Measurements from ENCODE around the gene CLIC6. TPM values are rescaled to one million over a fixed set of nuclear protein-coding genes. Genes with fewer than 3 reads are reported as not detected.

Gene CLIC6
- polyA plus RNA-seq, 3 donors = not detected

GRCh38 chr21:34702341-34703170, 33.8 kb downstream of the CLIC6 start:
- Histone ChIP-seq H2AFZ (ENCODE audit: insufficient read depth, low read depth, low read length, poor library complexity, severe bottlenecking) (no peak overlapping the region), H3K4me1 (ENCODE audit: control insufficient read depth in 1 of 2, insufficient read depth in 2 of 2, low read length in 2 of 2) (no peaks in the 10 kb centered on the region), H3K79me2 (ENCODE audit: insufficient read depth, low read length) (no peaks in the 10 kb centered on the region), H3K9ac (ENCODE audit: insufficient read depth, low read length, poor library complexity, severe bottlenecking) (no peak overlapping the region), H3K27me3 (ENCODE audit: control insufficient read depth in 2 of 2, insufficient read depth in 2 of 2, low read length in 2 of 2) (no peaks in the 10 kb centered on the region), H3K9me3 (replicated peaks in 1 of 2; ENCODE audit: control insufficient read depth in 1 of 2, insufficient read depth in 1 of 2, low read length in 2 of 2) (no peaks in the 10 kb centered on the region), H4K20me1 (ENCODE audit: insufficient read depth, low read length) (no peaks in the 10 kb centered on the region), H3K4me2 (replicated peaks; ENCODE audit: extremely low read depth, low read length, poor library complexity, severe bottlenecking) (no peak overlapping the region), H3K36me3 (replicated peaks in 1 of 2; ENCODE audit: control insufficient read depth in 1 of 2, insufficient read depth in 2 of 2, low read length in 2 of 2) (no peaks in the 10 kb centered on the region), H3K4me3 (replicated peaks in 1 of 3; ENCODE audit: low read depth in 2 of 3, low read length in 3 of 3) (no peak overlapping the region), H3K27ac (ENCODE audit: low read depth in 1 of 2, low read length in 2 of 2) (no peak overlapping the region)
- no peaks in the 10 kb centered on the region for H3K36me3 Mint-ChIP-seq
- 88% methylated on average over 19 of the region's 22 CpGs for WGBS (ENCODE audit: insufficient coverage)
- no peaks in the 10 kb centered on the region for H3K9me3 Mint-ChIP-seq
- no peaks in the 10 kb centered on the region for H3K4me1 Mint-ChIP-seq
- H3K4me3 Mint-ChIP-seq = no peak overlapping the region
- H3K27ac Mint-ChIP-seq = no peak overlapping the region
- intact Hi-C loops (cut with micrococcal nuclease) = no loop called here
- no peak for TF ChIP-seq CTCF (IDR thresholded peaks at IDR 0.05)
- H3K27me3 Mint-ChIP-seq (ENCODE audit: low read depth in 3 of 3) = peaks cover 5 to 10% (median 8%) of the 10 kb centered on the region in 3 donors
- DNase-seq = no peak

GRCh38 chr21:34703571-34703970, 34.8 kb downstream of the CLIC6 start:
- intact Hi-C loops (cut with micrococcal nuclease) = no loop called here
- H2AFZ ChIP-seq (ENCODE audit: insufficient read depth, low read depth, low read length, poor library complexity, severe bottlenecking) = no peak overlapping the region

More at GRCh38 chr21:34703571-34703970, 34.8 kb downstream of the CLIC6 start:
- no peaks in the 10 kb centered on the region for H3K36me3 Mint-ChIP-seq
- WGBS (ENCODE audit: insufficient coverage) = 94% methylated on average over 10 of the region's 12 CpGs
- no peaks in the 10 kb centered on the region for H3K79me2 ChIP-seq (ENCODE audit: insufficient read depth, low read length)
- peaks cover 5% of the 10 kb centered on the region for H3K4me1 Mint-ChIP-seq
- TF ChIP-seq CTCF (IDR thresholded peaks at IDR 0.05) = no peak
- no peak overlapping the region for H3K4me3 Mint-ChIP-seq
- H3K4me3 ChIP-seq (replicated peaks in 1 of 3; ENCODE audit: low read depth in 2 of 3, low read length in 3 of 3) = no peak overlapping the region
- no peaks in the 10 kb centered on the region for H3K27me3 ChIP-seq (ENCODE audit: control insufficient read depth in 2 of 2, insufficient read depth in 2 of 2, low read length in 2 of 2)
- DNase-seq = no peak
- H3K9ac ChIP-seq (ENCODE audit: insufficient read depth, low read length, poor library complexity, severe bottlenecking) = no peak overlapping the region
- H3K27me3 Mint-ChIP-seq (ENCODE audit: low read depth in 3 of 3) = peaks cover 10 to 17% (median 11%) of the 10 kb centered on the region in 3 donors
- H3K9me3 ChIP-seq (replicated peaks in 1 of 2; ENCODE audit: control insufficient read depth in 1 of 2, insufficient read depth in 1 of 2, low read length in 2 of 2) = no peaks in the 10 kb centered on the region
- no peak overlapping the region for H3K27ac ChIP-seq (ENCODE audit: low read depth in 1 of 2, low read length in 2 of 2)
- H4K20me1 ChIP-seq (ENCODE audit: insufficient read depth, low read length) = no peaks in the 10 kb centered on the region
- H3K4me2 ChIP-seq (replicated peaks; ENCODE audit: extremely low read depth, low read length, poor library complexity, severe bottlenecking) = no peak overlapping the region
- H3K27ac Mint-ChIP-seq = no peak overlapping the region
- no peaks in the 10 kb centered on the region for H3K36me3 ChIP-seq (replicated peaks in 1 of 2; ENCODE audit: control insufficient read depth in 1 of 2, insufficient read depth in 2 of 2, low read length in 2 of 2)
- no peaks in the 10 kb centered on the region for H3K4me1 ChIP-seq (ENCODE audit: control insufficient read depth in 1 of 2, insufficient read depth in 2 of 2, low read length in 2 of 2)
- H3K9me3 Mint-ChIP-seq = peaks cover 0 to 2% (median 0%) of the 10 kb centered on the region in 7 donors
